SK-N-SH treated with all-trans-retinoic acid at 6 μM for 48 hours (cell line): ENCODE measurements around the gene JRKL.

Experiments
- ARNTL ChIP-seq: fragments of 450-650 bp; formaldehyde crosslinking; IDR thresholded peaks from 2 replicates; pipeline ENCODE4 v1.5.0; 2020; ENCODE audit warnings: low read depth, mild to moderate bottlenecking, moderate library complexity, borderline replicate concordance
- CREB5 ChIP-seq: fragments of 250-450 bp; sonication (Bioruptor Pico); IDR thresholded peaks from 2 replicates; pipeline ENCODE4 v1.5.1; 2020; ENCODE audit warnings: low read depth, mild to moderate bottlenecking, moderate library complexity
- CSDC2 ChIP-seq: fragments of 250-450 bp; sonication (Bioruptor Pico); IDR thresholded peaks from 2 replicates; pipeline ENCODE4 v1.5.0; 2020; ENCODE audit warnings: mild to moderate bottlenecking, moderate library complexity
- GLIS3 ChIP-seq: fragments of 250-450 bp; sonication (Bioruptor Pico); IDR thresholded peaks from 2 replicates; pipeline ENCODE4 v1.5.0; 2020; ENCODE audit warnings: mild to moderate bottlenecking, moderate library complexity
- ISL1 ChIP-seq: fragments of 250-450 bp; sonication (Bioruptor Pico); IDR thresholded peaks from 2 replicates; pipeline ENCODE4 v2.1.2; 2022; ENCODE audit warnings: mild to moderate bottlenecking, moderate library complexity
- PATZ1 ChIP-seq: fragments of 250-450 bp; sonication (Bioruptor Pico); IDR thresholded peaks from 2 replicates; pipeline ENCODE4 v1.8.0; 2020; ENCODE audit warnings: mild to moderate bottlenecking, moderate library complexity, borderline replicate concordance
- POU6F1 ChIP-seq: fragments of 250-450 bp; sonication (Bioruptor Pico); IDR thresholded peaks from 2 replicates; pipeline ENCODE4 v1.8.0; 2021; ENCODE audit warnings: low read depth, mild to moderate bottlenecking, moderate library complexity, borderline replicate concordance
- RARB ChIP-seq: fragments of 250-450 bp; sonication (Bioruptor Pico); IDR thresholded peaks from 2 replicates; pipeline ENCODE4 v1.8.0; 2021; ENCODE audit warnings: mild to moderate bottlenecking, moderate library complexity
- TOX ChIP-seq: fragments of 250-450 bp; sonication (Bioruptor Pico); IDR thresholded peaks from 2 replicates; pipeline ENCODE4 v1.8.0; 2021; ENCODE audit warnings: mild to moderate bottlenecking, moderate library complexity, borderline replicate concordance
- TSHZ2 ChIP-seq: fragments of 250-450 bp; sonication (Bioruptor Pico); IDR thresholded peaks from 2 replicates; pipeline ENCODE4 v1.5.0; 2020; ENCODE audit warnings: mild to moderate bottlenecking, moderate library complexity
- ZFP3 ChIP-seq: fragments of 250-450 bp; sonication (Bioruptor Pico); IDR thresholded peaks from 2 replicates; pipeline ENCODE4 v1.5.0; 2020; ENCODE audit warnings: mild to moderate bottlenecking, moderate library complexity
- ZNF565 ChIP-seq: fragments of 450-650 bp; formaldehyde crosslinking; conservative IDR thresholded peaks from 2 replicates; pipeline ENCODE4 v1.5.0; 2020; ENCODE audit warnings: low read depth, mild to moderate bottlenecking, moderate library complexity

- no peak for TF ChIP-seq ARNTL (CRISPR knock-in tag)
- no peak for TF ChIP-seq CSDC2
- TF ChIP-seq ZFP3, result no peak
- TF ChIP-seq RARB (CRISPR knock-in tag), result no peak
- no peak for TF ChIP-seq TOX (CRISPR knock-in tag)
- TF ChIP-seq TSHZ2 (CRISPR knock-in tag), result no peak
- TF ChIP-seq ISL1 (CRISPR knock-in tag), result no peak
- TF ChIP-seq PATZ1, result no peak
- TF ChIP-seq ZNF565 (CRISPR knock-in tag), result no peak
- TF ChIP-seq CREB5 (CRISPR knock-in tag), result no peak
- no peak for TF ChIP-seq GLIS3 (CRISPR knock-in tag)
- no peak for TF ChIP-seq POU6F1 (CRISPR knock-in tag)
Measured at GRCh38 chr11:96412761-96413381, 23.1 kb downstream of the JRKL start.
